ENCODE measurements around the gene POLR3H. TPM values are rescaled to one million over a fixed set of nuclear protein-coding genes. Genes with fewer than 3 reads are reported as not detected.

Gene POLR3H
- total and polyA plus RNA-seq, 10 of the 15 experiments (the other 5 are each of a cell fraction or from before 2014, with no cell fraction given) = 3.5 to 62.7 (median 24.6) TPM

- intact Hi-C loops (cut with micrococcal nuclease; ENCODE audit: unreplicated experiment) = no loop called here
- peaks cover 41% of the 10 kb centered on the region for H3K79me2 ChIP-seq (ENCODE audit: control insufficient read depth, insufficient read depth, low read length)
- H3K27ac ChIP-seq (ENCODE audit: control insufficient read depth, insufficient read depth) = no peak overlapping the region
- ChIA-PET SMC1A (ENCODE audit: uncharacterized antibody, unreplicated experiment) (interaction anchor here (0.8 to 2.0 kb wide), 3 partner anchors 9 to 88 kb away, joined by 3 to 8 read pairs (median 4); no protein-coding TSS in a partner anchor), RAD21 (ENCODE audit: unreplicated experiment) (interaction anchor here (0.9 kb wide), 1 partner anchor 88 kb away, joined by 3 read pairs; no protein-coding TSS in a partner anchor), CTCF (interaction anchor here (0.9 to 1.1 kb wide), 3 partner anchors 10 to 36 kb away, joined by 3 to 6 read pairs (median 3); no protein-coding TSS in a partner anchor), POLR2A (no interaction called here)
- in situ Hi-C loops (cut with MboI) = no loop called here
- H3K9me3 ChIP-seq (replicated peaks; ENCODE audit: control insufficient read depth, insufficient read depth, low read length) = no peaks in the 10 kb centered on the region
- peaks cover 3% of the 10 kb centered on the region for H4K20me1 ChIP-seq (ENCODE audit: control insufficient read depth, insufficient read depth)
- H3K4me3 ChIP-seq = no peak overlapping the region
- ATAC-seq (no peak), FAIRE-seq (no peak), DNase-seq (ENCODE audit: low read depth, low spot score) (no peak)
- 88% methylated on average over 5 of the region's 5 CpGs for WGBS (ENCODE audit: insufficient coverage, insufficient replicate concordance, low lambda C conversion rate, missing lambda C conversion rate)
- TF ChIP-seq BCLAF1 (IDR thresholded peaks at IDR 0.05) (no peak), SP1 (IDR thresholded peaks at IDR 0.05; ENCODE audit: low read depth, low read length) (no peak), ZZZ3 (IDR thresholded peaks at IDR 0.05; ENCODE audit: control insufficient read depth, insufficient read length, low read depth) (no peak), BCL11A (IDR thresholded peaks at IDR 0.05; ENCODE audit: low read depth, low read length) (no peak), CHD2 (IDR thresholded peaks at IDR 0.05; ENCODE audit: borderline replicate concordance, low read depth, low read length) (no peak), EED (IDR thresholded peaks at IDR 0.05; ENCODE audit: low read depth) (no peak), MXI1 (IDR thresholded peaks at IDR 0.05; ENCODE audit: low read depth, low read length) (no peak), EGR1 (IDR thresholded peaks at IDR 0.05; ENCODE audit: borderline replicate concordance in 1 of 2, low read depth in 2 of 2, low read length in 2 of 2) (no peak), ZNF274 (IDR thresholded peaks at IDR 0.05; ENCODE audit: insufficient read depth, insufficient read length) (no peak)
- BruUV-seq (replicated peaks) = no TSS peak
- H3K4me2 ChIP-seq (ENCODE audit: control insufficient read depth, insufficient read depth) = no peak overlapping the region
- H3K9ac ChIP-seq (ENCODE audit: control insufficient read depth, insufficient read depth, low read length) = no peak overlapping the region
- H3K36me3 ChIP-seq (ENCODE audit: control insufficient read depth in 2 of 2, insufficient read depth in 2 of 2, low read length in 1 of 2) = peaks cover 2 to 6% of the 10 kb centered on the region in 2 experiments; a peak in 3 of 4 replicates
- no peaks in the 10 kb centered on the region for H3K4me1 ChIP-seq (ENCODE audit: control insufficient read depth, insufficient read depth, low read length)
- no peaks in the 10 kb centered on the region for H3K27me3 ChIP-seq (replicated peaks in 1 of 2; ENCODE audit: control insufficient read depth in 2 of 2, insufficient read depth in 2 of 2, low read length in 1 of 2)
- H2AFZ ChIP-seq (ENCODE audit: control insufficient read depth, low read depth, low read length) = no peak overlapping the region
These were observed 52.7 kb downstream of the POLR3H start for GRCh38 chr22:41491374-41492100.

All from GM12878 (cell line).